ENCODE measurements around the gene WHRN. TPM values are rescaled to one million over a fixed set of nuclear protein-coding genes. Genes with fewer than 3 reads are reported as not detected.

Gene WHRN
- total RNA-seq, 1 donor from 2014 or later, result 12.2 TPM

DNA sequence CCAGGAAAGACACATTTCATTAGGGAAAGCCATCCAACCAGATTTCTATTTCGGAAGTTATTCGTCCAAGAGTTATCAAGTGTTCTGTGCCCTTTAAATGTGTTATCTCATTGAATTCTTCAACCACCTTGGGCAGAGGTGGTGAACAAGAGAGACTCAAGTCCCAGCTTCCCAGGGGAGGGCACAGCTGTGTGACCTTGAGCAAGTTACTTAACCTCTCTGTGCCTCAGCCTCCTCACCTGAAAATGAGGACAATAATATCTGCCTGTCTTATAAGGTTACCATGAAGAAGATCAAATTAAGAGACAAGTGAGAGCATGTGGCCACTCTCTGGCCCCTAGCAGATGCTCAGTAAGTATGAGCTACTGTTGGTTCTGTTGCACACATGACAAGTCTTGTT is 37.4 kb downstream of the WHRN start:
- no peak for TF ChIP-seq CTCF (conservative IDR thresholded peaks at IDR 0.05)
- Mint-ChIP-seq H3K27ac (no peak overlapping the region), H3K36me3 (peaks cover 4% of the 10 kb centered on the region), H3K27me3 (no peaks in the 10 kb centered on the region), H3K4me1 (ENCODE audit: unreplicated experiment) (no peaks in the 10 kb centered on the region), H3K4me3 (no peak overlapping the region), H3K9me3 (no peaks in the 10 kb centered on the region)
- no peak for DNase-seq (ENCODE audit: extremely low spot score, unreplicated experiment)

GRCh38 chr9:114467226-114467750 is 38.0 kb downstream of the WHRN start:
- no peaks in the 10 kb centered on the region for H3K4me1 Mint-ChIP-seq (ENCODE audit: unreplicated experiment)
- no peaks in the 10 kb centered on the region for H3K9me3 Mint-ChIP-seq
- peaks cover 4% of the 10 kb centered on the region for H3K36me3 Mint-ChIP-seq
- H3K27ac Mint-ChIP-seq, result no peak overlapping the region
- no peak for TF ChIP-seq CTCF (conservative IDR thresholded peaks at IDR 0.05)
- no peak overlapping the region for H3K4me3 Mint-ChIP-seq
- no peak for DNase-seq (ENCODE audit: extremely low spot score, unreplicated experiment)
- no peaks in the 10 kb centered on the region for H3K27me3 Mint-ChIP-seq

GRCh38 chr9:114465906-114466900 is 39.1 kb downstream of the WHRN start:
- Mint-ChIP-seq H3K27me3 (no peaks in the 10 kb centered on the region), H3K9me3 (no peaks in the 10 kb centered on the region), H3K27ac (no peak overlapping the region), H3K4me3 (no peak overlapping the region), H3K4me1 (ENCODE audit: unreplicated experiment) (no peaks in the 10 kb centered on the region), H3K36me3 (peaks cover 4% of the 10 kb centered on the region)
- TF ChIP-seq CTCF (conservative IDR thresholded peaks at IDR 0.05), result no peak
- no peak for DNase-seq (ENCODE audit: extremely low spot score, unreplicated experiment)

GRCh38 chr9:114465417-114465816 is 39.9 kb downstream of the WHRN start:
- H3K27ac Mint-ChIP-seq, result no peak overlapping the region
- no peak overlapping the region for H3K4me3 Mint-ChIP-seq
- H3K27me3 Mint-ChIP-seq, result no peaks in the 10 kb centered on the region
- no peaks in the 10 kb centered on the region for H3K9me3 Mint-ChIP-seq
- peaks cover 4% of the 10 kb centered on the region for H3K36me3 Mint-ChIP-seq
- no peak for DNase-seq (ENCODE audit: extremely low spot score, unreplicated experiment)
- no peak for TF ChIP-seq CTCF (conservative IDR thresholded peaks at IDR 0.05)
- H3K4me1 Mint-ChIP-seq (ENCODE audit: unreplicated experiment), result no peaks in the 10 kb centered on the region

- Mint-ChIP-seq H3K27me3 (no peaks in the 10 kb centered on the region), H3K4me1 (ENCODE audit: unreplicated experiment) (no peaks in the 10 kb centered on the region), H3K4me3 (no peak overlapping the region), H3K9me3 (no peaks in the 10 kb centered on the region), H3K36me3 (no peaks in the 10 kb centered on the region), H3K27ac (no peak overlapping the region)
- no peak for DNase-seq (ENCODE audit: extremely low spot score, unreplicated experiment)
- TF ChIP-seq CTCF (conservative IDR thresholded peaks at IDR 0.05), result no peak
Measured at GRCh38 chr9:114464281-114465051, 40.8 kb downstream of the WHRN start.
